ENCODE results near the gene PRKRIP1.
"Not testable (repeated sequence)": the region's sequence is repeated elsewhere in the genome, so short reads cannot be mapped to it uniquely, and the experiment has no call there.

The PRKRIP1 gene

GRCh38 chr7:102460467-102460866 is 64.3 kb downstream of the PRKRIP1 start:
- no peak for DNase-seq

DNA sequence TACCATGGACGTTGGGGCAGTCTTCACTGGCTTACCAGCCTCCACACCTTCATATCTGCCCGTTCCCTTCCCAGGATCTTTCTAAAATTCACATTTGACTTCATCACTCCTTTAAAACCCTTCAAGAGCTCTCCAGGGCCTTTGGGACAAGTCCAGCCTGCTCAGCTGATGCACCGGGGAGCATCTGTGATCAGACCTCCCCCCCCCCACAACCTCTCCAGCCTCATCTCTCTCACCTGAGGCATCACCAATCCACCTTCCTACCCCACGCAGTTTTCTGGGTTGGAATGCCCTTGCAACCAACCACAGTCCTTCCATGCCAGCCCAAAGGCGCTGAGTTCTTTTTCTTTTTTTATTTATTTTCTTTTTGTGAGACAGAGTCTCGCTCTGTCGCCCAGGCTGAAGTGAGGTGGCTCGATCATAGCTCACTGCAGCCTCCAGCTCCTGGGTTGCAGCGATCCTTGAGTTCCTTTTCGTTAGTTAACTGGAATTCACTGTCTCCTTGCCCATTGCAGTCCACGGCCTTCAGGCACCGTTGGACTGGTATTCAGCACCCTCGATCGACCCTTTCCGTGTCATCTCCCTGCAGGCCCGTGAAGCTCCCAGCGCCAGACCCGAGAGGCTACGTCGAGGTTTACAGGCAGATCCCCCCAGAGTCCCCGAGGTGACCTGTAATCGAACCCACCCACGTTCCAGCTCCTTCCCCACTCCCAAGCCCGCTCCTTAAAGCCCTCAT is 67.8 kb downstream of the PRKRIP1 start:
- DNase-seq = no peak

DNA sequence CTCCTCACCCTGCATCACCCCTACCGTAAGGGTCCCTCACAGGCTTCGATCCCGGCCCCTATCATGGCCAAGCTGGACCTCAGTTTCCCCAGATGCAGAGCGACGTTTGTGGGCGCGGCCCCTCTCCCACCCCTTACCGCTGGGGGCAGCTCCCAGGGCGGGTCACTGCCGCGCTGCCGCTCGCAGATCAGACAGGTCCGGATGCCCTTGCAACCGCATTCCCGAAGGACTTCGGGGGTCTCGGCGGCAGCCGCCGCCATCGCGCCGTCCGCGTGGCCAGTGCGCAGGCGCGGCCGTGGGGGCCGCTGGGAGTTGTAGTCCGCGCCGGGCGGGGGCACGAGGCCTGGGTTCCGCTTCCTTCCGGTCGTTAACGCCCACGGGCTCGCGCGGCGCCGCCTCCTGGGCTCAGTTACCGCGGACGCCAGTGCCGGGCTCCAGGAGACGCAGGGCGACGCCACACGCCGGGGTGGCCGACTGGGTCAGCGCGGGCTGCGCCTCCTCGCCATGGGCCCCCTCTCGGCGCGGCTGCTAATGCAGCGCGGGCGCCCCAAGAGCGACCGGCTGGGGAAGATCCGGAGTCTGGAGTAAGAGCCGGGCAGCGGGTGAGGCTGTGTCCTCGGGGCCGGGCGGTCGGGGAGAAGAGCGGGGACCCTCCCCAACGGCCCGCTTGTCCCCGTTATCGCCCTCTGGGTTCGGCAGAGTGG is 68.6 kb downstream of the PRKRIP1 start, which contains the start of the genes ALKBH4 and LRWD1:
Gene ALKBH4, minus strand, starts transcription at position 287 of the 704 bp plus-strand sequence. Its CDS starts 27 bp downstream, at position 260.
Gene LRWD1, plus strand, starts transcription at position 408 of the 704 bp plus-strand sequence. Its CDS starts 97 bp downstream, at position 505.
- DNase-seq = peak; percentile 66

DNA sequence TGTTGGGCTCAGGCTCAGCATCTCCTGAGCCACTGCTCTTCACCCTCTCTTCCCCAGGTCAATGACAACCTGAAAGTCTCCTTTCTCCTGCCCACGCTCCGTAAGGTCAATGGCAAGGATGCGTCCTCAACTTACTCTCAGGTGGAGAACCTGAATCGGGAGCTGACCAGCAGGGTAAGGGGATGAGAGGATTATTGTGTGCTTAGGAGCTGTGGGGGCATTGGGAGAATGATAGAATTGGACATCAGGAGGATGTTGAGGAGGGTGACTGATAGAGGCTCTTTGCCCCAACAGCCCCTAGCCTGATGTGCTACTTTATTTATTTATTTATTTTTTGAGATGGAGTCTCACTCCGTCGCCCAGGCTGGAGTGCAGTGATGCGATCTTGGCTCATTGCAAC is 69.9 kb downstream of the PRKRIP1 start:
- DNase-seq = no peak

- DNase-seq = no peak
These were observed 71.7 kb downstream of the PRKRIP1 start for GRCh38 chr7:102467581-102468477.

GRCh38 chr7:102468478-102469350 is 72.6 kb downstream of the PRKRIP1 start:
- DNase-seq = no peak

- no peak for DNase-seq
These were observed 73.3 kb downstream of the PRKRIP1 start for GRCh38 chr7:102469351-102469971.

- no peak for DNase-seq
These were observed 74.0 kb downstream of the PRKRIP1 start for GRCh38 chr7:102469972-102470825.

GRCh38 chr7:102471791-102472125 is 75.6 kb downstream of the PRKRIP1 start:
- DNase-seq = no peak

GRCh38 chr7:102472126-102473041 is 76.2 kb downstream of the PRKRIP1 start:
- DNase-seq = no peak

- no peak for DNase-seq
These were observed 77.3 kb downstream of the PRKRIP1 start for GRCh38 chr7:102473271-102473991.

DNA sequence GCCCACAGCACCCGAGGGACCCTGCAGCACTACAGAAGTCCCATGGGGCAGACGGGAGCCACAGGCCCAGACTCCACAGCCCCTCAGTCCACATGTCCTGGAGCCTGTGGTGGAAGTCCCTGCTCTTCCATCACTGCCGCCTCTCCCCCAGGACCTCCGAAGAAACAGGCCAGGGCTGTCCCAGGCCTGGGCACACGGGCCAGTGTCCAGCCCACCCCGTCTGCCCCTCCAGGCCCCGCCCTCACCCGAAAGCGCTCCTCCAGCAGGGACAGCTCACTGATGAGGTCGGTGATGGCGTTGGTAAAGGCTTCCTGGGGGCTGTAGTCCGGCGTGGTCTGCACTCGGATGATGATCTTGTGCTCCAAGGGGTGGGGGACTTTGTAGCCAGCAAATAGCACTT is 78.0 kb downstream of the PRKRIP1 start:
- DNase-seq = not testable (repeated sequence)

- DNase-seq = not testable (repeated sequence)
These were observed 78.7 kb downstream of the PRKRIP1 start for GRCh38 chr7:102474736-102475435.

Data from NCI-H1694 (cell line).